HepG2 (cell line): ENCODE data around the gene IRF5. TPM values are rescaled to one million over a fixed set of nuclear protein-coding genes. Genes with fewer than 3 reads are reported as not detected.

Experiments
- AKNA ChIP-seq: sonication (generic); formaldehyde crosslinking; IDR thresholded peaks from 2 replicates; pipeline ENCODE4 v1.4.0; 2020; ENCODE audit warnings: missing genetic modification reagents, borderline replicate concordance
- BCL6 ChIP-seq: IDR thresholded peaks from 2 replicates; pipeline ENCODE4 v1.6.1; 2016; ENCODE audit warnings: missing genetic modification reagents, missing compliant biosample characterization
- GABPB1 ChIP-seq: IDR thresholded peaks from 2 replicates; pipeline ENCODE4 v1.6.1; 2016; ENCODE audit warnings: mild to moderate bottlenecking, missing genetic modification reagents, moderate library complexity, missing compliant biosample characterization
- GPBP1L1 ChIP-seq: sonication (generic); formaldehyde crosslinking; IDR thresholded peaks from 2 replicates; pipeline ENCODE4 v1.5.0; 2020; ENCODE audit warnings: mild to moderate bottlenecking, missing genetic modification reagents
- HDAC6 ChIP-seq: fragments of 200-600 bp; sonication (generic); IDR thresholded peaks from 2 replicates; pipeline ENCODE4 v1.7.0; 2017; ENCODE audit warnings: mild to moderate bottlenecking, antibody characterized with exemption, low read length, low read depth
- HMGXB4 ChIP-seq, 2 experiments: sonication (generic) in 1 of 2; formaldehyde crosslinking in 1 of 2; IDR thresholded peaks; 2 replicates each; pipeline versions ENCODE4 v1.4.0 to v1.6.1; 2018 to 2020; ENCODE audit warnings: missing genetic modification reagents in 2 of 2, borderline replicate concordance in 1 of 2, low read depth in 1 of 2, mild to moderate bottlenecking in 1 of 2, missing biosample characterization in 1 of 2
- MLXIP ChIP-seq: sonication (generic); formaldehyde crosslinking; IDR thresholded peaks from 2 replicates; pipeline ENCODE4 v1.9.0; 2021; ENCODE audit warnings: missing genetic modification reagents, borderline replicate concordance
- PHF21A ChIP-seq: sonication (generic); formaldehyde crosslinking; IDR thresholded peaks from 2 replicates; pipeline ENCODE4 v1.5.0; 2020; ENCODE audit warnings: mild to moderate bottlenecking, missing genetic modification reagents
- SKI ChIP-seq: fragments of 450-650 bp; IDR thresholded peaks from one replicate; pipeline ENCODE4 v1.6.1; 2018; ENCODE audit warnings: mild to moderate bottlenecking; ENCODE audit not compliant: partially characterized antibody
- SUZ12 ChIP-seq: fragments of 150-350 bp; IDR thresholded peaks from 2 replicates; pipeline ENCODE4 v1.6.1; 2014; ENCODE audit warnings: low read depth, low read length
- ZBTB43 ChIP-seq: sonication (generic); formaldehyde crosslinking; conservative IDR thresholded peaks from 2 replicates; pipeline ENCODE4 v1.4.0; 2020; ENCODE audit warnings: missing genetic modification reagents
- ZNF441 ChIP-seq: sonication (generic); formaldehyde crosslinking; IDR thresholded peaks from 2 replicates; pipeline ENCODE4 v1.7.0; 2021; ENCODE audit warnings: missing genetic modification reagents, borderline replicate concordance
- ZNF672 ChIP-seq: sonication (generic); formaldehyde crosslinking; IDR thresholded peaks from 2 replicates; pipeline ENCODE4 v1.8.1; 2022; ENCODE audit warnings: missing genetic modification reagents
- ZNF737 ChIP-seq: sonication (generic); formaldehyde crosslinking; IDR thresholded peaks from 2 replicates; pipeline ENCODE4 v1.5.0; 2020; ENCODE audit warnings: missing genetic modification reagents, mild to moderate bottlenecking, borderline replicate concordance
- polyA plus RNA-seq, 8 experiments: library from polyadenylated mRNA; depleted of rRNA in 3 of 8; stranded (reverse) in 7 of 8; unstranded in 1 of 8; fragments of >200 nt; fragmentation: Illumina TruSeq in 4 of 8; extraction: Trizol in 4 of 8; gene quantifications; 2 replicates each; pipeline versions ENCODE4 v1.2.1 to v1.2.3, GENCODE V29; 2011 to 2016; ENCODE audit warnings: low read depth in 4 of 8, missing spikeins in 1 of 8, mixed read lengths in 1 of 8; ENCODE audit not compliant: insufficient read depth in 1 of 8
- total RNA-seq, 5 experiments: library from RNA; depleted of rRNA; stranded (reverse); fragments of >200 nt; fragmentation: Illumina TruSeq; extraction: Trizol; gene quantifications; 2 replicates each; pipeline ENCODE4 v1.2.3, GENCODE V29; 2016; ENCODE audit warnings: low read depth in 1 of 5

Gene IRF5
- total and polyA plus RNA-seq, 2 of the 13 experiments (the other 11 are each of a cell fraction or from before 2014, with no cell fraction given) = 2.0 to 2.9 TPM

- TF ChIP-seq MLXIP (CRISPR knock-in tag) (no peak), ZNF441 (CRISPR knock-in tag) (no peak), SUZ12 (no peak), PHF21A (no peak), ZNF672 (no peak), GABPB1 (CRISPR knock-in tag) (peak; percentile 37; the same call in 1 of the 2 replicates), GPBP1L1 (CRISPR knock-in tag) (no peak), SKI (no peak), AKNA (CRISPR knock-in tag) (no peak), ZNF737 (CRISPR knock-in tag) (no peak), BCL6 (CRISPR knock-in tag) (no peak), HDAC6 (no peak), HMGXB4 (CRISPR knock-in tag; IDR thresholded peaks at IDR 0.05; ENCODE audit: borderline replicate concordance in 1 of 2, low read depth in 1 of 2) (no peak), ZBTB43 (CRISPR knock-in tag) (no peak)
Observed at GRCh38 chr7:128937647-128938543, at the start of gene IRF5 (continued).
